ENCODE measurements around the gene CTIF. TPM values are rescaled to one million over a fixed set of nuclear protein-coding genes. Genes with fewer than 3 reads are reported as not detected.

Gene CTIF
- total and polyA plus RNA-seq, 12 donors = 20.5 to 159 (median 57.0) TPM

DNA sequence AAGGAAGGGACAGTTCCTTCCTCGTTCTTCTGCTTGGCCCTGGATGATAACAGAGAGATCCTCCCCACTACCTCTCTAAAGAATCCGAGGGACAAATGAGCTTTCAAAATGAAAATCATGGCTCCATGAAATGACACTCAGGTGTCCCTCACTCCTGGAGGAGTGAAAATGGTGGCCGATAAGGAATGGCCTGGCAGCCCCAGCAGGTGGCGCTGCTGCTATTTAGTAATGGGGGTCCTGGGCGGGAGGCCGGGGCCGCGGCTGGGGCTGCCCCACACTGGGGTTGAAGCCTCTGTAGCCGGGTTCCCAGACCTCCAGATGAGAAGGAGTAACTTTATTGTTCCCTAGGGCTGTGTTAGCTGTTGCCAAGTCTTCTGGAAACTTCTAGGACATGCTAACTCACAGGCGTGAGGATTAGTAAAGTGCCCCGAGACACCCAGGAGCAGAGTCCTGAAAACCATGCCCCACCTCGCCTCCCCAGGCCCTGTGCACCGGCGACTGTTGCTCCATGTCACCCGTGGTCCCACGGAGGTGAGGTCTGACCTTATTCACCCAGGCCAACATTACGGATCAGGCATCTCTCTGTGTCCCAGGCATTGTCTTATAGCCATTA lies 138.0 kb downstream of the CTIF start:
- Histone ChIP-seq H3K4me1 (replicated peaks in 1 of 2) (peaks cover 24 to 42% of the 10 kb centered on the region in 2 donors), H3K4me3 (no peak overlapping the region), H3K27ac (peak overlapping the region in 4 of 5 donors; percentile 3 to 83 (median 62)), H3K27me3 (no peaks in the 10 kb centered on the region), H3K9me3 (replicated peaks in 1 of 3) (no peaks in the 10 kb centered on the region), H3K36me3 (replicated peaks in 1 of 2) (no peaks in the 10 kb centered on the region)
- intact Hi-C loops (cut with DNase I) = loop anchor here (10.0 kb wide), 6 partner anchors 108 to 738 kb away; no protein-coding TSS in a partner anchor
- TF ChIP-seq, protein P1, sequence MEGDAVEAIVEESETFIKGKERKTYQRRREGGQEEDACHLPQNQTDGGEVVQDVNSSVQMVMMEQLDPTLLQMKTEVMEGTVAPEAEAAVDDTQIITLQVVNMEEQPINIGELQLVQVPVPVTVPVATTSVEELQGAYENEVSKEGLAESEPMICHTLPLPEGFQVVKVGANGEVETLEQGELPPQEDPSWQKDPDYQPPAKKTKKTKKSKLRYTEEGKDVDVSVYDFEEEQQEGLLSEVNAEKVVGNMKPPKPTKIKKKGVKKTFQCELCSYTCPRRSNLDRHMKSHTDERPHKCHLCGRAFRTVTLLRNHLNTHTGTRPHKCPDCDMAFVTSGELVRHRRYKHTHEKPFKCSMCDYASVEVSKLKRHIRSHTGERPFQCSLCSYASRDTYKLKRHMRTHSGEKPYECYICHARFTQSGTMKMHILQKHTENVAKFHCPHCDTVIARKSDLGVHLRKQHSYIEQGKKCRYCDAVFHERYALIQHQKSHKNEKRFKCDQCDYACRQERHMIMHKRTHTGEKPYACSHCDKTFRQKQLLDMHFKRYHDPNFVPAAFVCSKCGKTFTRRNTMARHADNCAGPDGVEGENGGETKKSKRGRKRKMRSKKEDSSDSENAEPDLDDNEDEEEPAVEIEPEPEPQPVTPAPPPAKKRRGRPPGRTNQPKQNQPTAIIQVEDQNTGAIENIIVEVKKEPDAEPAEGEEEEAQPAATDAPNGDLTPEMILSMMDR (IDR thresholded peaks at IDR 0.05) = peak; percentile 79 to 94 (median 88)
- TF ChIP-seq POLR2A (IDR thresholded peaks at IDR 0.05) = no peak
- WGBS, 4 donors = 29 to 37% (median 34%) methylated on average over 6 to 17 of the region's 17 CpGs
- DNase-seq = peak; percentile 74 to 89 (median 85)

DNA sequence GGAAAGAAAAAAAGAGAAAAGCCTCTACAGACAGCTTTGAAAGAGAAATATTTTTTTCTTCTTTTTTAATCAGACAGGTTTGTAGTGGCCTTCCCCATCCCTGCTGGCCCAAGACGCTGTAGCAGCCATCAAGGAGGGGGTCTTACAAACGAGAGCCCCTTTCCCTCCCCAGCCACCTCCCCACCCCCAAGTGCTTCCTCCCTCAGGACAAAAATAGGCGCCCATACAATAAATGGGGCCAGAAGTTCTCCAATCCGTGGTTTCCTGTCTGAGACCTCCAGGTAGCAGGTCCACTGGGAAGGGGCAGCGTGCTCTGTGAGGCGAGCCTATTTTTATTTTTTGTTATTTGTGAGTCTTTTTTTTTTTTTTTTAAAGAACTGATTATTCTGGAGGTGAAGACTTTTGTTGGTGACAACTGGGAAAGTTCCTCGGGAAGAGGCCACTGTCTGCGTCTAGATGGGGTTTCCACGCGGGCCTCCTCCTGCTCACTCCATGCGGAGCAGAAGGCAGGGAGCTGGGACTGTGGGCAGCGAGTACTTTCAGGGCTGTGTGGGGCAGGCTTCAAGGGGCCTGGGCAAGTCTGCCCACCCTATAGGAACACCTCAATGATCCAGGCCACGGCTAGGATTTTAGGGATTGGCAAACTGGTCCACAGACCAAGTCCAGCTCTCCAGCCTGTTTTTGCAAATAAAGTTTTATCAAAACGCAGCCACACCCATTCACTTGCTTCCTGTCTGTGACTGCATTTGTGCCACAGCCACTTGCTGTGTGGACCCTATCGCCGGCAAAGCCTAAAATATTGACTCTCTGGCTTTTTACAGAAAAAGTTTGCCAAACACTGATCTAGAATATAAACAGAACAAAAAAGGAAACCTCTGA lies 139.6 kb downstream of the CTIF start:
- DNase-seq = peak in 1 of 7 donors; percentile 8
- intact Hi-C loops (cut with DNase I) = loop anchor here (10.0 kb wide), 6 partner anchors 106 to 736 kb away; no protein-coding TSS in a partner anchor
- no peak overlapping the region for H3K4me3 ChIP-seq

DNA sequence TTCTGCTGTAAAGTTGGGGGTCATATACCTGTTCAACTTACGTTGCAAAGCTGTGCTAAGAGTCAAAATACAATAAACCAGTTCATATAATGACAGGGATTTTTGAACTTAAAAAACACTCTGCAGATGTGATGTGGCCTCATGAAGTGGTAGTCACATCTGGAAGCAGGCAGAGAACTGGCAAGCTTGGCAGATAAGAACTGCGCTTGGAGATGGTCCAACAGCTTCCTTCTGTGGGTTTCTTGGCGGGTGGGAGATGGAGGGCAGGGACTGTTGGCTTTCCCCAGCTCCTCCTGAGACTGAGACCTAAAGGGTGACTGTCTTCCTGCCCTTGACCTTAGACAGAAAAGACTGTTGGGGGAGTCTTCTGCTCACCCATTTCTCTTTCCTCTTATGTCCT lies 140.4 kb downstream of the CTIF start:
- Histone ChIP-seq H3K4me3 (no peak overlapping the region), H3K36me3 (replicated peaks in 1 of 2) (peaks cover 0 to 3% of the 10 kb centered on the region in 2 donors), H3K27ac (peak overlapping the region in 2 of 5 donors; percentile 24 to 74), H3K27me3 (no peaks in the 10 kb centered on the region), H3K4me1 (replicated peaks in 1 of 2) (peaks cover 24 to 42% of the 10 kb centered on the region in 2 donors), H3K9me3 (replicated peaks in 1 of 3) (no peaks in the 10 kb centered on the region)
- WGBS, 4 donors = 73 to 84% (median 81%) methylated on average over 3 of the region's 3 CpGs
- TF ChIP-seq, protein P1 (IDR thresholded peaks at IDR 0.05) = no peak
- TF ChIP-seq POLR2A (IDR thresholded peaks at IDR 0.05) = no peak
- intact Hi-C loops (cut with DNase I) = loop anchor here (10.0 kb wide), 6 partner anchors 106 to 736 kb away; no protein-coding TSS in a partner anchor
- peak in 1 of 7 donors; percentile 30 for DNase-seq

More for the DNA sequence above, 139.6 kb downstream of the CTIF start:
- Histone ChIP-seq H3K27ac (peak overlapping the region in 1 of 5 donors; percentile 31), H3K27me3 (no peaks in the 10 kb centered on the region), H3K4me1 (replicated peaks in 1 of 2) (peaks cover 24 to 42% of the 10 kb centered on the region in 2 donors), H3K36me3 (replicated peaks in 1 of 2) (peaks cover 0 to 3% of the 10 kb centered on the region in 2 donors), H3K9me3 (replicated peaks in 1 of 3) (no peaks in the 10 kb centered on the region)
- TF ChIP-seq, protein P1 (IDR thresholded peaks at IDR 0.05) = no peak
- no peak for TF ChIP-seq POLR2A (IDR thresholded peaks at IDR 0.05)
- WGBS, 4 donors = 83 to 88% (median 87%) methylated on average over 16 of the region's 16 CpGs
